HEK293 (cell line): ENCODE data around the gene IQSEC1.

ENCODE experiments used
- CTCF ChIP-seq: fragments of 450-650 bp; formaldehyde crosslinking; IDR thresholded peaks from 2 replicates; pipeline ENCODE4 v1.5.1; 2016; ENCODE audit warnings: missing biosample characterization, missing genetic modification characterization
- PBX3 ChIP-seq: sonication (generic); formaldehyde crosslinking; IDR thresholded peaks from 2 replicates; pipeline ENCODE4 v1.8.1; 2022; ENCODE audit warnings: mild to moderate bottlenecking, moderate library complexity, missing genetic modification reagents
- TRIM28 ChIP-seq: IDR thresholded peaks from 2 replicates; pipeline ENCODE4 v1.6.1; 2011; ENCODE audit warnings: low read length, control low read depth, borderline replicate concordance
- ZBTB17 ChIP-seq: fragments of 450-650 bp; formaldehyde crosslinking; IDR thresholded peaks from 2 replicates; pipeline ENCODE4 v1.5.1; 2016; ENCODE audit warnings: missing biosample characterization, missing genetic modification characterization
- ZNF24 ChIP-seq: fragments of 450-650 bp; formaldehyde crosslinking; IDR thresholded peaks from 2 replicates; pipeline ENCODE4 v1.5.1; 2016; ENCODE audit warnings: missing biosample characterization, missing genetic modification characterization
- ZNF792 ChIP-seq: fragments of 450-650 bp; formaldehyde crosslinking; IDR thresholded peaks from 2 replicates; pipeline ENCODE4 v1.5.1; 2016; ENCODE audit warnings: missing biosample characterization, missing genetic modification characterization

GRCh38 chr3:13053893-13054292 is 19.3 kb downstream of the IQSEC1 start:
- no peak for TF ChIP-seq CTCF (tag by site-specific recombination)
- no peak for TF ChIP-seq TRIM28
- no peak for TF ChIP-seq PBX3 (CRISPR knock-in tag)
- TF ChIP-seq ZNF792 (tag by site-specific recombination) = no peak
- TF ChIP-seq ZBTB17 = no peak
- TF ChIP-seq ZNF24 (tag by site-specific recombination) = no peak
